22Rv1 (cell line): ENCODE results near the gene NDUFAF3.

Experiments
- H3K27ac ChIP-seq: fragments of 450-650 bp; 2 replicates; pipeline ENCODE4 v1.5.1; 2017
- CTCF ChIP-seq: fragments of 450-650 bp; IDR thresholded peaks from 2 replicates; pipeline ENCODE4 v1.5.1; 2017; ENCODE audit warnings: mild to moderate bottlenecking
- ZFX ChIP-seq: fragments of 450-650 bp; IDR thresholded peaks from 2 replicates; pipeline ENCODE4 v1.6.1; 2017; ENCODE audit warnings: antibody characterized with exemption, borderline replicate concordance

Gene NDUFAF3

GRCh38 chr3:49028298-49028672 lies 6.4 kb downstream of the NDUFAF3 start:
- peak overlapping the region; percentile 98 for H3K27ac ChIP-seq
- TF ChIP-seq CTCF (no peak), ZFX (no peak)

GRCh38 chr3:49028673-49029562 lies 7.0 kb downstream of the NDUFAF3 start, which contains the start of gene IMPDH2:
Gene IMPDH2 (minus strand): TSS chr3:49029398. CDS start chr3:49029350, 48 bp downstream.
- H3K27ac ChIP-seq = peak within 1 kb of the TSS; percentile 98
- TF ChIP-seq ZFX = no peak
- TF ChIP-seq CTCF = no peak

- H3K27ac ChIP-seq = peak overlapping the region; percentile 98
Measured at GRCh38 chr3:49029563-49029884, 7.6 kb downstream of the NDUFAF3 start.

GRCh38 chr3:49030321-49030720 lies 8.4 kb downstream of the NDUFAF3 start:
- H3K27ac ChIP-seq = peak overlapping the region; percentile 98
- TF ChIP-seq CTCF (no peak), ZFX (no peak)

More at GRCh38 chr3:49029563-49029884, 7.6 kb downstream of the NDUFAF3 start:
- TF ChIP-seq ZFX (no peak), CTCF (no peak)

- no peak overlapping the region for H3K27ac ChIP-seq
- TF ChIP-seq ZFX = no peak
Measured at GRCh38 chr3:49032646-49033304, 10.9 kb downstream of the NDUFAF3 start.

GRCh38 chr3:49034650-49035049 lies 12.7 kb downstream of the NDUFAF3 start:
- TF ChIP-seq ZFX = no peak
- no peak for TF ChIP-seq CTCF
- no peak overlapping the region for H3K27ac ChIP-seq

- H3K27ac ChIP-seq = no peak overlapping the region
- no peak for TF ChIP-seq ZFX
- no peak for TF ChIP-seq CTCF
Measured at GRCh38 chr3:49035281-49035680, 13.4 kb downstream of the NDUFAF3 start.
